Hepatocyte (in vitro differentiated cells): ENCODE data around the gene ACIN1. TPM values are rescaled to one million over a fixed set of nuclear protein-coding genes. Genes with fewer than 3 reads are reported as not detected.
A peak's percentile ranks its signal among the peaks of the same experiment; 100 is the strongest.

Source experiments
- DNase-seq: peaks from one replicate; pipeline ENCODE4 v3.0.0-alpha.2; 2016; ENCODE audit warnings: low spot score
- H2AFZ ChIP-seq: fragments of 200-600 bp; sonication (generic); 2 replicates; pipeline ENCODE4 v1.6.0; 2016; ENCODE audit warnings: antibody characterized with exemption, mild to moderate bottlenecking
- H3K27ac ChIP-seq: fragments of 200-600 bp; sonication (generic); 2 replicates; pipeline ENCODE4 v1.5.1; 2016; ENCODE audit warnings: mild to moderate bottlenecking
- H3K27me3 ChIP-seq: fragments of 200-600 bp; sonication (generic); 2 replicates; pipeline ENCODE4 v1.6.1; 2016
- H3K36me3 ChIP-seq: fragments of 200-600 bp; sonication (generic); replicated peaks from 2 replicates; pipeline ENCODE4 v1.5.1; 2016; ENCODE audit warnings: low read depth; ENCODE audit not compliant: insufficient read depth
- H3K4me1 ChIP-seq: fragments of 200-600 bp; sonication (generic); 2 replicates; pipeline ENCODE4 v1.5.1; 2016; ENCODE audit warnings: mild to moderate bottlenecking, moderate library complexity; ENCODE audit not compliant: insufficient read depth
- H3K4me2 ChIP-seq: fragments of 200-600 bp; sonication (generic); 2 replicates; pipeline ENCODE4 v1.6.0; 2016
- H3K4me3 ChIP-seq: fragments of 200-600 bp; sonication (generic); 2 replicates; pipeline ENCODE4 v1.5.1; 2016; ENCODE audit warnings: mild to moderate bottlenecking
- H3K79me2 ChIP-seq: fragments of 200-600 bp; sonication (generic); 2 replicates; pipeline ENCODE4 v1.6.0; 2017; ENCODE audit warnings: mild to moderate bottlenecking
- H3K9me2 ChIP-seq: fragments of 200-600 bp; sonication (generic); replicated peaks from 2 replicates; pipeline ENCODE4 v1.6.0; 2017; ENCODE audit warnings: mild to moderate bottlenecking; ENCODE audit not compliant: insufficient read depth
- H3K9me3 ChIP-seq: fragments of 200-600 bp; sonication (generic); 2 replicates; pipeline ENCODE4 v1.5.1; 2016; ENCODE audit warnings: low read depth, mild to moderate bottlenecking
- H4K20me1 ChIP-seq: fragments of 200-600 bp; sonication (generic); 2 replicates; pipeline ENCODE4 v1.6.0; 2016; ENCODE audit warnings: mild to moderate bottlenecking; ENCODE audit not compliant: insufficient read depth, poor library complexity, severe bottlenecking
- EZH2 ChIP-seq: fragments of 200-600 bp; sonication (generic); IDR thresholded peaks from 2 replicates; pipeline ENCODE4 v1.6.1; 2016; ENCODE audit warnings: antibody characterized with exemption, mild to moderate bottlenecking, borderline replicate concordance
- EZH2phosphoT487 ChIP-seq: fragments of 200-600 bp; sonication (generic); IDR thresholded peaks from one replicate; pipeline ENCODE4 v1.6.1; 2018; ENCODE audit warnings: antibody characterized with exemption, mild to moderate bottlenecking, low read depth, moderate library complexity; ENCODE audit not compliant: unreplicated experiment, severe bottlenecking
- WGBS: methylation state at CpG from one replicate; pipeline ENCODE4 v1.1.6; 2016; ENCODE audit warnings: low lambda C conversion rate; ENCODE audit errors: missing lambda C conversion rate; 5-methylcytosine and 5-hydroxymethylcytosine counted together
- polyA plus RNA-seq: library from polyadenylated mRNA; unstranded; fragments of >200 nt; fragmentation: Nextera tagmentation; extraction: Ambion mirVana; gene quantifications from 2 replicates; pipeline ENCODE4 v1.2.1, GENCODE V29; 2016
- total RNA-seq: library from RNA; depleted of rRNA; stranded (reverse); fragments of >200 nt; gene quantifications from 2 replicates; pipeline ENCODE4 v1.2.3, GENCODE V29; 2014
- TF ChIP-seq, protein P1 (sequence below): fragments of 200-600 bp; sonication (generic); IDR thresholded peaks from 2 replicates; pipeline ENCODE4 v1.5.1; 2016; ENCODE audit warnings: antibody characterized with exemption, mild to moderate bottlenecking; ENCODE audit not compliant: poor library complexity

Gene ACIN1
- total and polyA plus RNA-seq, 2 experiments from 2014 or later = 44.3 to 108 TPM

DNA sequence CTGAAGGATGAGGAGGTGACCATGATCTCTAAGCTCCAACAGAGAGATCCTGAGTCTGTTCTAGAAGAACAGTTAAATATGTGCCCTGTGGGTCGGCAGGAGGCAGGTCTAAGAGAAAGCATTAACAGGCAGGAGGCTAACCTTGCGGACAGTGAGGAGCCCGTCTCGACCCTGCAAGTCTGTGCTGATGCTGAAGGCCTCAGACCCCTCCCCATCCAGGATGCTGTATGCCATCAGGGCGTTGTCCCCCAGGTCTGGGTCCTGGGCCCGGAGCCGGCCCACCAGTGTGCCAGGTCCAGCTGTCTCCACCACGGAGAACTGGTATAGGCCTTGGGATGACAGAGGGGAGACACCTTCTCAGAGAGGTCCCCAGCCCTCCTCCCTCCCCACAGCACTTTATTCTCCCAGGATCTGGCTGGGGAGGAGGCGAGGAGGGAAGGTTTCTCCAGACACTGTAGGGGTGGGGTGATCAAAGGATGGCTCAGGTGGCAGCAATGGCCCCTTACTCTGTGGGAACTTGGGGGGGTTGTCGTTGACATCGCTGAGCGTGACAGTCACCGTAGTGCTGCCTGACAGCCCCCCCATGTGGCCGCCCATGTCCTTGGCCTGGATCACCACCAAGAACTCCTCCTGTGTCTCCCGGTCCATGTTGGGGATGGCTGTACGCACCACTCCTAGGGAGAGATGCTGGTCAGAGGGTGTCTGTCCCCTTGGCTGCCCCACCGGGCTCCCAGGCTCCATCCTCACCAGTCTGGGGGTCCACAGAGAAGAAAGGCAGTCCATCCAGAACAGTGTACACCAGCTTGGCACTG, 40.7 kb downstream of the ACIN1 start:
- 80% methylated on average over 17 of the region's 17 CpGs for WGBS

DNA sequence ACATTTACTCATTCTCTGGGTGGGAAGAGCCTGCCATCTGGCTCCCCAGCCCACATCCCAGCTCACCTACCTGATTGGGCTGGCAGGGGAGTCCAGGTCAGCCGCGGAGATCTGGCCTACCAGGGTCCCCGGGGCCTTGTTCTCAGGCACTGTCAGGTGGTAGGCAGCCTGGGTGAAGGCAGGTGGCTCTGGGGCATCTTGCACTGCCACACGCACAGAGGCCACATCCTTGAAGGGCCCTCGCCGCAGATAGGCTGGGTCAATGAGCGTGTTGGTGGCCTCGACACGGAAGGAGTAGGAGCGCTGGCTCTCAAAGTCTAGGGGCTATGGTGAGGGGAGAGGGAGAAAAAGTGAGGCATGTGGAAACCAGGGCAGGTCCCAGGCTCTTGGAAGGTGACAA, 41.5 kb downstream of the ACIN1 start:
- H3K9me3 ChIP-seq = no peaks in the 10 kb centered on the region
- H3K27ac ChIP-seq = no peak overlapping the region
- H3K4me2 ChIP-seq = no peak overlapping the region
- DNase-seq = no peak
- no peaks in the 10 kb centered on the region for H3K27me3 ChIP-seq
- H3K9me2 ChIP-seq = no peaks in the 10 kb centered on the region
- TF ChIP-seq EZH2phosphoT487 = no peak
- TF ChIP-seq, protein P1, sequence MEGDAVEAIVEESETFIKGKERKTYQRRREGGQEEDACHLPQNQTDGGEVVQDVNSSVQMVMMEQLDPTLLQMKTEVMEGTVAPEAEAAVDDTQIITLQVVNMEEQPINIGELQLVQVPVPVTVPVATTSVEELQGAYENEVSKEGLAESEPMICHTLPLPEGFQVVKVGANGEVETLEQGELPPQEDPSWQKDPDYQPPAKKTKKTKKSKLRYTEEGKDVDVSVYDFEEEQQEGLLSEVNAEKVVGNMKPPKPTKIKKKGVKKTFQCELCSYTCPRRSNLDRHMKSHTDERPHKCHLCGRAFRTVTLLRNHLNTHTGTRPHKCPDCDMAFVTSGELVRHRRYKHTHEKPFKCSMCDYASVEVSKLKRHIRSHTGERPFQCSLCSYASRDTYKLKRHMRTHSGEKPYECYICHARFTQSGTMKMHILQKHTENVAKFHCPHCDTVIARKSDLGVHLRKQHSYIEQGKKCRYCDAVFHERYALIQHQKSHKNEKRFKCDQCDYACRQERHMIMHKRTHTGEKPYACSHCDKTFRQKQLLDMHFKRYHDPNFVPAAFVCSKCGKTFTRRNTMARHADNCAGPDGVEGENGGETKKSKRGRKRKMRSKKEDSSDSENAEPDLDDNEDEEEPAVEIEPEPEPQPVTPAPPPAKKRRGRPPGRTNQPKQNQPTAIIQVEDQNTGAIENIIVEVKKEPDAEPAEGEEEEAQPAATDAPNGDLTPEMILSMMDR = no peak
- no peak for TF ChIP-seq EZH2
- no peaks in the 10 kb centered on the region for H3K36me3 ChIP-seq
- H3K79me2 ChIP-seq = no peaks in the 10 kb centered on the region
- no peak overlapping the region for H3K4me3 ChIP-seq
- WGBS = 96% methylated on average over 10 of the region's 10 CpGs
- H4K20me1 ChIP-seq = no peaks in the 10 kb centered on the region
- H3K4me1 ChIP-seq = peaks cover 12% of the 10 kb centered on the region
- H2AFZ ChIP-seq = no peak overlapping the region

More for the DNA sequence above, 40.7 kb downstream of the ACIN1 start:
- no peak overlapping the region for H3K4me2 ChIP-seq
- H3K27me3 ChIP-seq = no peaks in the 10 kb centered on the region
- no peaks in the 10 kb centered on the region for H3K79me2 ChIP-seq
- no peak overlapping the region for H3K4me3 ChIP-seq
- no peaks in the 10 kb centered on the region for H3K9me2 ChIP-seq
- no peak for TF ChIP-seq EZH2
- no peak for TF ChIP-seq EZH2phosphoT487
- TF ChIP-seq, protein P1 = peak; percentile 11
- H3K9me3 ChIP-seq = no peaks in the 10 kb centered on the region
- no peaks in the 10 kb centered on the region for H3K36me3 ChIP-seq
- no peaks in the 10 kb centered on the region for H4K20me1 ChIP-seq
- H3K4me1 ChIP-seq = peaks cover 12% of the 10 kb centered on the region
- no peak overlapping the region for H2AFZ ChIP-seq
- DNase-seq = no peak
- H3K27ac ChIP-seq = no peak overlapping the region

DNA sequence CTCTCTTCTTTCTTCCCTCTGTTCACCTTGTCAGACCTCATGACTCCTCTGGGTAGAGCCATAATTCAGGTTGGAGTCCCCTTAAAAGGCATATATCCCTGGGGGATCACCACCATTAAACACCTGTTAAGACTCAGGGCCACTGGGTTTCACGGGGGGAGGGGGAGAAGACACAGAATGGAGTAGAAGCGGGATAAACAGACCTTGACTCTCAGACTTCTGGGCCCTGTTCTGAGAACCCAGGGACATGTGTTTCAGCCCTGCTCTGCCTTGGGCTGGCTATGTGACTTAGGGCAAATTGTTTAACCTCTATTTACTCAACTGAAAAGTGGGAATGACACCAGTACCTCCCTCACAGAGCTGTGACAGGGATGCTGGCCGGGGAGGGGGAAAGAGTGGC, 42.3 kb downstream of the ACIN1 start:
- Histone ChIP-seq H3K4me3 (no peak overlapping the region), H3K4me1 (peaks cover 12% of the 10 kb centered on the region), H3K36me3 (no peaks in the 10 kb centered on the region), H2AFZ (no peak overlapping the region), H3K9me3 (no peaks in the 10 kb centered on the region), H3K27ac (no peak overlapping the region), H4K20me1 (no peaks in the 10 kb centered on the region), H3K4me2 (no peak overlapping the region), H3K27me3 (no peaks in the 10 kb centered on the region), H3K9me2 (no peaks in the 10 kb centered on the region), H3K79me2 (no peaks in the 10 kb centered on the region)
- 83% methylated on average over 3 of the region's 3 CpGs for WGBS
- TF ChIP-seq, protein P1 = no peak
- TF ChIP-seq EZH2phosphoT487 = no peak
- no peak for TF ChIP-seq EZH2
- no peak for DNase-seq
